GM18519 (cell line): ENCODE results near the gene MIEN1.
"Not testable (repeated sequence)": the region's sequence is repeated elsewhere in the genome, so short reads cannot be mapped to it uniquely, and the experiment has no call there.

Experiments used
- ATAC-seq: cut with Tn5 transposase; IDR thresholded peaks from one replicate; pipeline ENCODE4 v1.9.1; 2021; ENCODE audit warnings: mild to moderate bottlenecking, moderate library complexity; ENCODE audit not compliant: unreplicated experiment, low FRiP score

Gene MIEN1

DNA sequence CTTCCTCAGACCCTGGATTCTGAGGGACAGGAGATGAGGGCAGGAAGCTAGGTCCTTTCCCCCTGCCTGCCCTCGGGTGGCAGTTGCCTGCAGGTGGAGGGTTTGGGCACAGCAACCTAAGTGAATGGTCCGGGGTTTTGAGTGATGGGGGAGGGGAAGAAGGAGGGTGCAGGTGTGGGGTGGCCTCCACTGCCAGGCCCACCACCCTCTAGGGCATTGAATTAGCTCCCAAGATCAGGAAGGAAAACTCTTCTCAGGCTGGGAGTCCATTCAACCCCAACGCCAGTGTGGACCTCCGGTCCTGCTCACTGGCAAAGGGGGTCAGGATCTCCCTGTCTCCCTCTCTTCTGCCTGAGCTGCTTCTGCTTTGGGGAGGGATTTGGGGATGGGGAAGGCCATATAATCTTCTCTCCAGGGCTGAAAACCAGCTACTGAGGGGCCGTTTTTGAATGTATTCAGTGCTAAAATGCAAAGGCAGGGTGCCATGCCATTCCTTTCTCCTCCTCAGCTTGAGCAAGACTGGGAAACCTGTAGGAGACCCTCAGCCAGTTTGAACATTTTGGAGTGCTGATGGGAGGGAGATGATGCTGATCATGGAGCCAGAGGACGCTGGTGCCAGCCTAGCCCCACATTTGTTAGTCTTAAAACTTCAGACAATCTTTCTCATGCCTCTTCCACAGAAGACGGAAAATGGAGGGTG lies 26.2 kb upstream of the MIEN1 start:
- ATAC-seq, result no peak

DNA sequence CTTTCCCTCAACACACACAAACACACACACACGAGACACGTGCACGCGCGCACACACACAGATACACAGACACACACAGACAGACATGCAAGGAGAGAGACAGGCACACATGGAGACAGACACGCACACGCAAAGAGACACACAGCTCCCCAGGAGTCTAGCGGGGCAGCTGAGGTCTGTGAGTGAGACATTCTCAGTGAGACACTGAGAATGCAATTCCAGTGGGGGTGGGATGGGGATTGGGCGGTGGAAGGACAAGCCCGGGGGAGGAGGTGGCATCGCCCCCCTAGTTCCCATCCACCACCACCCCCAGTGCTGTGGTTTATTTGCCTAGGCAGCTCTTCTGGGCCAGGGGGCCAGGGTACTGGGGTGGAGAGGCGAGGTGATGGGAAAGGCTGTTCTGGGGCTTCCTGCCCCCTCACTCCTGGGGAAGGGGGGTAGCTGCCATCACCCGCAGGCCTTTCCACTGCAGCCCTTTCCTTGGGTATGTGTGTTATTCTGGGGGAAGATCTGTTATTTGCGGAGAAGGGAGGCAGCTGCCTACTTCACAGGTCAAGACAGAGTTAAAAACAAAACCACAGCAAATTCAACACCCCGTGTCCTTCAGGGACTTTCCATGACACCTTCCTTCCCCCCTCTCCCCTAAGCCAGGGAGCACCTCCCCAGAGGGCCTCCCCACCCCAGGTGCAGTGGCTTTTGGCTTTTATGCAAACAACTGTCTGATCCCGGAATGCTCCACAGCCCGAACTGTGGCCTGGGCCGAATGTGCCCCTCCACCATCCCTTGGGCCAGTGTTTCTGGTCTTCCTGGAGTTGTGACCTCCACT lies 25.4 kb upstream of the MIEN1 start:
- no peak for ATAC-seq

GRCh38 chr17:39754958-39755553 lies 24.7 kb upstream of the MIEN1 start:
- no peak for ATAC-seq

- ATAC-seq, result peak; percentile 48
Observed at GRCh38 chr17:39754161-39754957, 24.0 kb upstream of the MIEN1 start.

- ATAC-seq, result peak; percentile 7
Observed at GRCh38 chr17:39753514-39754160, 23.3 kb upstream of the MIEN1 start.

GRCh38 chr17:39752241-39752881 lies 22.0 kb upstream of the MIEN1 start:
- ATAC-seq, result no peak

DNA sequence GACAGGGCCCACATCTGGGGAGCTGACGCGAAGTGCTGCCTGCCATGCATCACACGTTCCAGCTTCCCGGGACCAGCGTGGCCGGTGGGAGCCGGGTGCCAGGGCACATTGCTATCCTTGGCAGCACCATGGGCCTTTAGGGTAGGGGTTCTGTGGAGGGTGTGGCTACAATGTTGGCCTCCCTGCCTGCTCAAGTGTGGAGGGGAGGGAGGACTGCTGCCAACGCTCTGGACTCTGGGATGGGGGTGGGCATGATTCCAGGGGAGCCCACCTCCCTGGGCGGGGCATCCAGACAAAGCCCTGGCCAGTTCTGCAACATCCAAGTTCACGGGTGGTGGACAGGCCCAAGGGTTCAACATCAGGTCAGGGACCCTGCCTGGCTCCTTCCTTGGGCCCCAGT lies 21.3 kb upstream of the MIEN1 start:
- no peak for ATAC-seq

- no peak for ATAC-seq
Observed at GRCh38 chr17:39751016-39751543, 20.7 kb upstream of the MIEN1 start.

GRCh38 chr17:39750131-39751015 lies 20.0 kb upstream of the MIEN1 start:
- ATAC-seq, result no peak

DNA sequence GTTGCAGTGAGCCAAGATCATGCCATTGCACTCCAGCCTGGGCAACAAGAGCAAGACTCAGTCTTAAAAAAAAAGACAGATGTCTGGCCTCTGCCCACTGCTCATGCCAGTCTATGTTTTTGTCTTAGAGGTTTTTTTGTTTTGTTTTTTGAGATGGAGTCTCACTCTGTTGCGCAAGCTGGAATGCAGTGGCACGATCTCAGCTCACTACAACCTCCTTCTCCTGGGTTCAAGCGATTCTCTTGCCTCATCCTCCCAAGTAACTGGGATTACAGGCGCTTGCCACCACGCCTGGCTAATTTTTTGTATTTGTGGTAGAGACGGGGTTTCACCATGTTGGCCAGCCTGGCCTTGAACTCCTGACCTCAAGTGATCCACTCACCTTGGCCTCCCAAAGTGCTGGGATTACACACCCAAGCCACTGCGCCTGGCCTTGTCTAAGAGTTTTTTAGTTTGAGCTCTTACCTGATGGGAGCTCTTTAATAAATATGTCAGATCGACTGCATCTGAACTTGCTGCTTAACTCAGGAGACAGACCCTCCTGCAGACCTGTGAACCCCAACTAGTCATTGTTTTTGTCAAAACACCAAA lies 18.2 kb upstream of the MIEN1 start:
- not testable (repeated sequence) for ATAC-seq

DNA sequence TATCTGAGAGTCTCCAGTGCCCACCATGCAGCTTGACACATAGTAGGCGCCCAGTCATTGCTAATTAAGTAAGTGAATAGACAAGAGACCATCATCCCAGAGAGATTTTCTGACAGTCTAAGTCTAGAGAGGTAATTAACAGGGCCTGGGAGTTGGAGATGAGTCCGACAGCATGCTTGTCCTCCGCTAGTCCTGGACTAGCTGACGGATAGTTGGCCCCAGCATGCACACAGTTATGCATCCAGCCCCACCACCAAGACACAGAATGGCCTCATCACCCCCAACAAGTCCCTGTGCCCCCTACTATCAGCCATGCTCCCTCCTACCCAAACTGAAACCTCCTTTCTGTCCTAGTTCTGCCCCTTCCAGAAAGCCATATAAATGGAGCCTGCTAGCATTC lies 17.4 kb upstream of the MIEN1 start:
- no peak for ATAC-seq

- ATAC-seq, result no peak
Observed at GRCh38 chr17:39746145-39746461, 15.8 kb upstream of the MIEN1 start.

- no peak for ATAC-seq
Observed at GRCh38 chr17:39745335-39746144, 15.2 kb upstream of the MIEN1 start.

DNA sequence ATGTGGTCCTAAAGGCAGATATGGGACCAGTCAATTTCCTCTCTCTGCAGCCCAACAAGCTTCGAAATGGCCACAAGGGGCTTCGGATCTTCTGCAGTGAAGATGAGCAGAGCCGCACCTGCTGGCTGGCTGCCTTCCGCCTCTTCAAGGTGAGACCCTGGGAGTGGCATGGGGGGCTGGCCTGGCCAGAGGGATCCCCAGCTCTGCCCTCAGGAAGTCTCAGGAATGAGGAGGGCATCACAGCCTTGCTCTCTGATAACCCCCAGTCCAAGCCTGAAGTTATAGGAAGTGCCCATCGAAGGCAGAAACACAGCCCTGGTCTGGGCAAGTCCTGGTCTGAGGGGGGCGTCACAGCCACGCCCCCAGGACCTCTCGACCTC lies 14.5 kb upstream of the MIEN1 start:
- ATAC-seq, result no peak

DNA sequence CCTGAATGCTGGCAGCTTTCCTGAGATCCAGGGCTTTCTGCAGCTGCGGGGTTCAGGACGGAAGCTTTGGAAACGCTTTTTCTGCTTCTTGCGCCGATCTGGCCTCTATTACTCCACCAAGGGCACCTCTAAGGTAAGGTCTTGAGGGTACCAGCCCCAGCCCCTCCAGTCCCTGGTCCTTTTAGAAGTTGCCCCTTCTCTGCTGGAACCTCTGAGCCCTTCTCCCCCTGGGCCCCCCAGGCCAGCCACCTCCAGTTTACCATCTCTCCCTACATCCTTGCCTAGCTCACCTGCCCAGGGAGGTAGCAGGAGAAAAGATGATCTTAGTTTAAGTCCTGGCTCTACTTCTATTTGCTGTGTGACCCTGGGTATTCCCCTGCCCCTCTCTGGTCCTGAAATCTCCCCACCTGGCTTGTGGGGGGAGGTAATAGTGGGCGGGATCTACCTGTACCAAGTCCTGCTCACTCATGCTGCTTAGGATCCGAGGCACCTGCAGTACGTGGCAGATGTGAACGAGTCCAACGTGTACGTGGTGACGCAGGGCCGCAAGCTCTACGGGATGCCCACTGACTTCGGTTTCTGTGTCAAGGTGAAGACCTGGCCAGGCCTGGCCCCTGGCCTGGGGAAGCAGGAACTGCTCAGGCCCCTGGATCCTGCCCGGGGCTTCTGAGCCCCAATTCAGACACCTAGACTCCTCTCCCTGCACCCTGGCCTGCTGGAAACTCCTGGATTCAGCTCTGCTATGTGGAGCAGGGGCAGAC lies 13.9 kb upstream of the MIEN1 start:
- no peak for ATAC-seq

DNA sequence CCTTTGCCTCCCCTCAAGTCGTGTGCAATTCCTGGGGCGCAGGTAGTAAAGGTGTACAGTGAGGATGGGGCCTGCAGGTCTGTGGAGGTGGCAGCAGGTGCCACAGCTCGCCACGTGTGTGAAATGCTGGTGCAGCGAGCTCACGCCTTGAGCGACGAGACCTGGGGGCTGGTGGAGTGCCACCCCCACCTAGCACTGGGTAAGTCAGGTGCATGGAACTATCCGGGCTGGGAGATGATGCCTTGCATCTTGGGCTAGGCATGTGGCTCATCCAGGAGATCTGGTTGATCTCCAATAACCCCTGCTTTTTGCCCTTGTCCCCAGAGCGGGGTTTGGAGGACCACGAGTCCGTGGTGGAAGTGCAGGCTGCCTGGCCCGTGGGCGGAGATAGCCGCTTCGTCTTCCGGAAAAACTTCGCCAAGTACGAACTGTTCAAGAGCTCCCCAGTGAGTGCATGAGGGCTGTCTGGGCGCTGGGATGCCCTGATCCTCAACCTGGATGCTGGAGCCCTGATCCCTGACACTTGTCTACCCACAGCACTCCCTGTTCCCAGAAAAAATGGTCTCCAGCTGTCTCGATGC lies 12.6 kb upstream of the MIEN1 start:
- no peak for ATAC-seq
